ENCODE results near the gene WASL.
"Not testable (repeated sequence)": the region's sequence is repeated elsewhere in the genome, so short reads cannot be mapped to it uniquely, and the experiment has no call there.

Gene WASL

GRCh38 chr7:123787220-123788007 is 38.6 kb upstream of the WASL start:
- Histone ChIP-seq H3K9ac (no peak overlapping the region), H3K27me3 (no peaks in the 10 kb centered on the region), H3K4me2 (no peak overlapping the region), H4K20me1 (no peaks in the 10 kb centered on the region), H3K36me3 (no peaks in the 10 kb centered on the region), H3K9me3 (no peaks in the 10 kb centered on the region), H3K4me1 (peaks cover 3% of the 10 kb centered on the region), H3K4me3 (no peak overlapping the region), H3K27ac (no peak overlapping the region)
- TF ChIP-seq Cebpa-rat (IDR thresholded peaks at IDR 0.05): no peak

GRCh38 chr7:123784263-123784662 is 35.5 kb upstream of the WASL start:
- no peak overlapping the region for H3K9ac ChIP-seq
- no peaks in the 10 kb centered on the region for H3K9me3 ChIP-seq
- H3K27ac ChIP-seq: no peak overlapping the region
- H4K20me1 ChIP-seq: no peaks in the 10 kb centered on the region
- H3K27me3 ChIP-seq: no peaks in the 10 kb centered on the region
- no peaks in the 10 kb centered on the region for H3K4me1 ChIP-seq
- no peak for TF ChIP-seq Cebpa-rat (IDR thresholded peaks at IDR 0.05)
- H3K36me3 ChIP-seq: no peaks in the 10 kb centered on the region
- no peak overlapping the region for H3K4me3 ChIP-seq
- no peak overlapping the region for H3K4me2 ChIP-seq

- no peak overlapping the region for H3K4me2 ChIP-seq
These were observed 35.0 kb upstream of the WASL start for GRCh38 chr7:123783820-123784219.

GRCh38 chr7:123782071-123782798 is 33.4 kb upstream of the WASL start:
- no peaks in the 10 kb centered on the region for H3K4me1 ChIP-seq
- no peak overlapping the region for H3K9ac ChIP-seq
- TF ChIP-seq Cebpa-rat (IDR thresholded peaks at IDR 0.05): no peak
- no peaks in the 10 kb centered on the region for H3K36me3 ChIP-seq
- H3K27ac ChIP-seq: no peak overlapping the region
- no peaks in the 10 kb centered on the region for H4K20me1 ChIP-seq
- H3K4me3 ChIP-seq: no peak overlapping the region
- H3K27me3 ChIP-seq: no peaks in the 10 kb centered on the region
- H3K4me2 ChIP-seq: no peak overlapping the region
- H3K9me3 ChIP-seq: no peaks in the 10 kb centered on the region

More at GRCh38 chr7:123783820-123784219, 35.0 kb upstream of the WASL start:
- no peaks in the 10 kb centered on the region for H3K9me3 ChIP-seq
- no peak overlapping the region for H3K9ac ChIP-seq
- no peaks in the 10 kb centered on the region for H4K20me1 ChIP-seq
- H3K36me3 ChIP-seq: no peaks in the 10 kb centered on the region
- H3K4me3 ChIP-seq: no peak overlapping the region
- H3K27ac ChIP-seq: no peak overlapping the region
- no peaks in the 10 kb centered on the region for H3K4me1 ChIP-seq
- H3K27me3 ChIP-seq: no peaks in the 10 kb centered on the region
- TF ChIP-seq Cebpa-rat (IDR thresholded peaks at IDR 0.05): no peak

- not testable (repeated sequence) for H3K4me2 ChIP-seq, H3K4me1 ChIP-seq, H3K4me3 ChIP-seq, H4K20me1 ChIP-seq, H3K36me3 ChIP-seq, H3K27ac ChIP-seq, H3K9me3 ChIP-seq, H3K27me3 ChIP-seq, H3K9ac ChIP-seq
These were observed 31.7 kb upstream of the WASL start for GRCh38 chr7:123780472-123780871.

- no peak overlapping the region for H3K4me3 ChIP-seq
- H3K27ac ChIP-seq: no peak overlapping the region
- TF ChIP-seq Cebpa-rat (IDR thresholded peaks at IDR 0.05): no peak
- no peaks in the 10 kb centered on the region for H3K4me1 ChIP-seq
- H3K36me3 ChIP-seq: no peaks in the 10 kb centered on the region
- no peak overlapping the region for H3K9ac ChIP-seq
- no peaks in the 10 kb centered on the region for H3K27me3 ChIP-seq
- no peaks in the 10 kb centered on the region for H3K9me3 ChIP-seq
- H4K20me1 ChIP-seq: no peaks in the 10 kb centered on the region
- H3K4me2 ChIP-seq: no peak overlapping the region
These were observed 25.7 kb upstream of the WASL start for GRCh38 chr7:123774496-123774895.

- no peaks in the 10 kb centered on the region for H3K9me3 ChIP-seq
- no peaks in the 10 kb centered on the region for H3K4me1 ChIP-seq
- H3K4me3 ChIP-seq: no peak overlapping the region
- no peak for TF ChIP-seq Cebpa-rat (IDR thresholded peaks at IDR 0.05)
- H4K20me1 ChIP-seq: no peaks in the 10 kb centered on the region
- H3K27ac ChIP-seq: no peak overlapping the region
- H3K9ac ChIP-seq: no peak overlapping the region
- H3K36me3 ChIP-seq: no peaks in the 10 kb centered on the region
- no peak overlapping the region for H3K4me2 ChIP-seq
- no peaks in the 10 kb centered on the region for H3K27me3 ChIP-seq
These were observed 24.7 kb upstream of the WASL start for GRCh38 chr7:123773481-123773880.

GRCh38 chr7:123772652-123773051 is 23.8 kb upstream of the WASL start:
- H3K27ac ChIP-seq: no peak overlapping the region
- no peaks in the 10 kb centered on the region for H3K9me3 ChIP-seq
- H3K36me3 ChIP-seq: no peaks in the 10 kb centered on the region
- no peak overlapping the region for H3K4me2 ChIP-seq
- H4K20me1 ChIP-seq: no peaks in the 10 kb centered on the region
- H3K27me3 ChIP-seq: no peaks in the 10 kb centered on the region
- H3K4me3 ChIP-seq: no peak overlapping the region
- TF ChIP-seq Cebpa-rat (IDR thresholded peaks at IDR 0.05): no peak
- no peaks in the 10 kb centered on the region for H3K4me1 ChIP-seq
- no peak overlapping the region for H3K9ac ChIP-seq

GRCh38 chr7:123771846-123772245 is 23.0 kb upstream of the WASL start:
- no peaks in the 10 kb centered on the region for H3K4me1 ChIP-seq
- H3K4me2 ChIP-seq: no peak overlapping the region
- no peaks in the 10 kb centered on the region for H3K9me3 ChIP-seq
- H3K27me3 ChIP-seq: no peaks in the 10 kb centered on the region
- no peak for TF ChIP-seq Cebpa-rat (IDR thresholded peaks at IDR 0.05)
- H3K4me3 ChIP-seq: no peak overlapping the region
- H3K27ac ChIP-seq: no peak overlapping the region
- no peaks in the 10 kb centered on the region for H3K36me3 ChIP-seq
- no peaks in the 10 kb centered on the region for H4K20me1 ChIP-seq
- H3K9ac ChIP-seq: no peak overlapping the region

GRCh38 chr7:123771256-123771655 is 22.5 kb upstream of the WASL start:
- Histone ChIP-seq H3K36me3 (no peaks in the 10 kb centered on the region), H3K9me3 (no peaks in the 10 kb centered on the region), H3K4me3 (no peak overlapping the region), H3K27me3 (no peaks in the 10 kb centered on the region), H3K4me1 (no peaks in the 10 kb centered on the region), H3K4me2 (no peak overlapping the region), H3K27ac (no peak overlapping the region), H4K20me1 (no peaks in the 10 kb centered on the region), H3K9ac (no peak overlapping the region)
- no peak for TF ChIP-seq Cebpa-rat (IDR thresholded peaks at IDR 0.05)

Measured in BLaER1 (cell line).